Stimulated activated CD8-positive, alpha-beta memory T cell treated with anti-CD3 and anti-CD28 coated beads, Interleukin-4, amount 100 ng/mL, for 1 hour (primary cell): ENCODE measurements around the gene ASTN1.

Experiments used
- DNase-seq, 2 donors: peaks; one replicate each; pipeline ENCODE4 v3.0.0-alpha.2; 2020; ENCODE audit warnings: low read depth in 2 of 2, low spot score in 1 of 2

Gene ASTN1

DNA sequence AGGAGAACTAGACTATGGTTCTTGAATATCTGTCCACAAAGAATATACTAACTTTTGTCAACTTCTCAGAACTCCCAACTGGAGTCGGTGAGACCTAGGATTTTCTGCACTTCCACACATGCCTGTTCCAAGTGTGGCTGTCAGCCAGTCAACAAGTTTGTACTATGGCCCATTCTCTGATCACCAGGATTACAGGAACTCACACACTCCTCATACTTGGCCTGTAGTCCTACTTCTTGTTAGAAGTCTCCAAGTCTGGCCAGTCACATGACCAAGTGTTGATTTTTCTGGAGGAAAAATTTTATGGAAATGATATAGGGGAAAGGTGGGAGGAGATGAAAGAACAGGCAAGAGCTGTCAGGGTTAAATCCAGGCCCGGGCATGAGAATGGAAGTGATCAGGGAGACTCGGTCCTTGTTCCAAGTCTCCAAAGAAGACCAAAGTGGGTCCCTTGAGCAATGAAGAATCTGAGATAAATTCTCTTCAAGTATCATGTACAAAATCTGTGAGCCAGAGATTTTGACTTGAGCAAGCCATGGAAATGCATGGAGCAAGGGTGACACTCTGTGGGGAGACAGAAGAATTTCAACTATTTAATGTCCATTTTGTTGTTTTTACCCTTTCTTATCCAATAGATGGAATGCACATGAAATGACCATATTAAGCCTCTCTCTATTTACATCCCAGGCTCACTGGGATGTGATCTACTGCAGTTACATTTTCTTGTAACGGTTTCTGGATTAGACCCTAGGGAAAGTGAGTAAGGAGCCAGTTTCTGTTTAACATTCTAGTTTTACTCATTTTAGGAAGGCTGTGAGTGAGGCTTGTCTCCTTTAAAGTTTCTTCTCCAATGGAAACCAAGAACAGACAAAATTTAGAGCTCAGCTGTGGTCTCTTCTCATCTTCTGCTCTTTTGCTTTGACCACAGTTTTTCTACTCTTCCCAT, 320.9 kb downstream of the ASTN1 start:
- DNase-seq = no peak

GRCh38 chr1:176841238-176841637, 323.3 kb downstream of the ASTN1 start:
- DNase-seq = no peak

- DNase-seq = no peak
These were observed 325.3 kb downstream of the ASTN1 start for GRCh38 chr1:176839216-176839615.

- DNase-seq = no peak
These were observed 326.1 kb downstream of the ASTN1 start for GRCh38 chr1:176838276-176838995.

- no peak for DNase-seq
These were observed 326.8 kb downstream of the ASTN1 start for GRCh38 chr1:176837708-176838107.

DNA sequence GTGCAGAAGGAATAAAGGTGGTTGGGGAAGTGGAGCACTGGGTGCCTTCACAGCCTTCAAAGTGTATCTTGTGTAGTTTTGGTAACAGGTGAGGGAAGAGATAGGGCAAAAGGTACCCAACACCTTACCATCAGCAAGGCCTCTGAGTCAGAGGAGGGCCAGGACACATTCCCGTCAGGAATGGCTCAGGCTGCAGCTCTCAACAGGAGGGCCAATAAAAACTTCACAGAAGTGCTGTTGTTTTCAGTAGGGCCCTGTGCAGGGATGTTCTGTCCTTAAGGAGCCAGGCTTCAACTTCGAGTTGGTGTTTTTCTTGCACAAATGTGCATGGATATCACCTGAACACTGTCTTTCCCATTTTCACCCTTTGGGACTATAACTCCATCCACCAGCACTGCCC, 333.4 kb downstream of the ASTN1 start:
- no peak for DNase-seq

GRCh38 chr1:176829261-176829660, 335.3 kb downstream of the ASTN1 start:
- no peak for DNase-seq

DNA sequence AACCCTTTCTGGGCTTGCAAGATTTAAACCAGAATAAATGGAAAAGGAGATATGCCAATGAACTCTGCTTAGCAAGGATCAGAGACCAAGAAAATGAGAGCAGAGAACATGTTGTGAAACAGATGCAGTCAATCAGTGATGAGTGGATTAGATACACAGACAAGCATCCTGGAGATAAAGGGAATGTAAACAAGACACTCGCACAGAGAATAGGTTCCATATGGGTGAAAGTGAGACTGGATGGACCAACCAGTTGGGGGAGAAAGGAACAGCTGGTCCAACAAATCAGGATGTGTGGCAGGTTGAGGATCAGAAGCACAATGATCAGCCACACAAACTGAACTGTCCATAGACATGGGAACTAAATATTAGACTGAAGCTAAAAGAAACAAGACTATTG, 338.2 kb downstream of the ASTN1 start:
- DNase-seq = no peak

DNA sequence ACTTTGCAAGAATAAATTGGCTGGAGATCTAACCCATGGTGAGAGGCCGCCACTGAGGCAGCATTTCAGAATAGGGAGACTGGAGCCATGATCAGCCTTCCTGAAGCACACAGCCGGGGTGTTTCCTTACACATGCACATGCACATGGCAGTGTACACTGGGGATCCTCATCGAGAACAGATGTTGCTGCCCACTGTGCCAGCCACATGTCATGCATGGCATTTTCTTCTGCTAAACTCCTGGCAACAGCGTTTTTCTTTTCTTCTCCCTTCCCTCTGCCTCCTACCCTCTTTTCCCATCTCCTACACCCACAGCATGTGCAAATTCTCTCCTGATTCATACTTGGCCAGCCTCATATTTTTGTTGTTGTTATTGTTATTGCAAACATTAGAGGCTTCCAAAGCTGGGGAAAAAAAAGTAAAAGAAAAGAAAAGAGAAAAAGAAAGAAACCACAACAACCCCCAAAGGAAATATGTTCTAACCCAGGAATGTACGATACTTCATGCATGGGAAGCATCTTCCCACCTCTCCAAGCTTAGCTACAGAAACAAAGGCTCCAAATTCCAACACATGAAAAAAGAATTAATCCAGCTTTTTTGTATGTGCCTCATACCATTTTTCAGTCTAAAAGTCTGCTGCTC, 344.0 kb downstream of the ASTN1 start:
- DNase-seq = no peak

DNA sequence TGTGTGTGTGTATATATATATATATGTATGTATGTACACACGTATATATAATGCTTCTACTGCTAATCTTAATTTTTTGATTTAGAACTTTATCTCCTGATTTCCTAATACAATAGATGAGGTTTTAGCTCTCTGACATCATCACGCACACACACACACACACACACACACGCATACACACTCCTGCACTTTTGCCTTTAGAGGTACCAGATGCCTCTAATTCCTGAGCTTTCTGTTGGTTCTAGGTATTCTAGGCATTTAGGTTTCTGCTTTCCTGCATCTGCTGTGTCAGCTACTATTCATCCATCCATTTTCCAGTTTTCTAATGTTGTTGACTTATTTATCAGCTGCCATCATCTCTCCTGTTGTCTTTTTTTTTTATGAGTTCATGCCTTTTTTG, 348.3 kb downstream of the ASTN1 start:
- no peak for DNase-seq

DNA sequence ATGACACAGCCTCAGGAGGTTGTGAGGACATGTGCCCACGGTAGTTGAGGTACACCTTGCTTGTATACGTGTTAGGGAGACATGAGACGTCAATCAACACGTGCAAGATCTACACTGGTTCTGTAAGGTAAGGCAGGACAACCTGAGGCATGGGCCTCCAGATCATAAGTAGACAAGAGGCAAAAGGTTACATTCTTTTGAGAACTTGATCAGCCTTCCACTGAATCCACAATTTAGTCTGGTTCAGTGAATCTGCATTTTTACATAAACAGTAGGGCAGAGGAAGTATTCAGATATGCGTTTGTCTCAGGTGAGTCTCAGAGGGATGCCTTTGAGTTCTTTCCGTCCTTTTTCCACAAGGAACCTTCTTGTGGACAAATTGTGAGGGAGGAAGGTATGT, 348.9 kb downstream of the ASTN1 start:
- DNase-seq = no peak

DNA sequence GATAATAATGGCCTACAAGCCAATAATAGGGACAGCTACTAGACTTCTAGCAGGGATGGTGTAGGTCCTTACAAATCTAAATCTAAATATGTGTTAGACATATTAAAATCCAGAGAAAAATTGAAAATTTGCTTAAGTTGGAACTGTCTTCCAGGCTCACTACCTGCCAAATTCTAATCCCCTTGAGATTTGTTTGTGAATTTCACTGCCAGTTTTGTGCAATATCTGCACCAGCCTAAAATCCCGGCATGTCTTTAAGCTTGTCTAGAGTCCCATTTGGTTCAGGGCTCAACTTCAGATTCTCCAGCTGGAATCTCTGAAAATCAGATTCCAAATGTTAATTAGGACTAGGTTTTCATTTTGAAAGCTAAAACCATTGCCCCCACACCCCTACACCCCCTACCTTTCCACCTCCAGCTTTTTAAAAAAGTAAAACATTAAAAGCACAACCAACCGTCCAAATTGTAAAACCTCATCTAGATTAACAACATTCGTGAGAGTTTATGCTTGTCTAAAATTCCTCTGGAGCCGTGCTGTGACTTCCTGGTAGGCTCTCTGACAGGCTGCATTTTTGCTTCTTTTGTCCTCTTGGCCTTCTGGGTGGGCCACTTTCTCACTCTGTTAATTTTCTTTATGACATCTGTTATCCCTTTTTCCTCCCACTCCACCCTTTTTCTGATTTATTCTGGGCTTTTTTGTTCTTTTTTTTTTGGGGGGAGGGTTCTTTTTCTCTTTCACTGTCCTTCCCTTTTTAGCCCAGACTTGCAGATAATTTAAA, 352.8 kb downstream of the ASTN1 start:
- DNase-seq = no peak

DNA sequence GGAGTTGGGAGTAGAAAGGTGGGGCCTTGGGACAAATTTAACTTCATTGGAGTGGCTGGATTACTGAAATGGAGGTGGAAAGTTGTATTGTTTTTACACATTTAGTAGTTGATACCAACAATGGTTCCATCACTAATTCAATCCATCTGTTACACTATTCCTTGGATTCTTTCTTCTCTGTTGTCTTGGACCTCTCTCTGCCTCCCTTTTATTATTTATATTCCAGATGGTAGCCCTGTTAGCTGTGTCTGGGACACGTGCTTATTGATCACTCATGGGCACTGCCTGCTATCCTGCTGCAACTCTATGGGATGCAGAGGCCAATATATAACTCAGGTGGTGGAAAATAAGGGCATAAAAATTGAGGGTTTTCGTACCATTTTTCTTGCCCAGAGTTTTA, 355.2 kb downstream of the ASTN1 start:
- DNase-seq = no peak
